HEK293T (cell line): ENCODE data around the gene MAZ.

Experiments used
- CTCF ChIA-PET: fragments of 350-600 bp; formaldehyde crosslinking; extraction: SDS; loops from one replicate; lab custom pipeline; 2021; ENCODE audit warnings: antibody characterized with exemption, inconsistent platforms; lab: Yijun Ruan, JAX
- POLR2A ChIA-PET: fragments of 350-600 bp; formaldehyde crosslinking; extraction: SDS; loops from one replicate; lab custom pipeline; 2020; ENCODE audit warnings: antibody characterized with exemption, inconsistent platforms; lab: Yijun Ruan, JAX
- DNase-seq: peaks from one replicate; pipeline ENCODE4 v3.0.0; 2012; ENCODE audit warnings: mixed read lengths; ENCODE audit errors: extremely low spot score
- ARNT ChIP-seq: fragments of 450-650 bp; IDR thresholded peaks from 2 replicates; pipeline ENCODE4 v1.6.1; 2017; ENCODE audit warnings: mild to moderate bottlenecking
- BHLHE40 ChIP-seq: fragments of 450-650 bp; IDR thresholded peaks from 2 replicates; pipeline ENCODE4 v1.6.1; 2016; ENCODE audit warnings: mild to moderate bottlenecking, moderate library complexity, borderline replicate concordance
- CTBP1 ChIP-seq: fragments of 450-650 bp; IDR thresholded peaks from 2 replicates; pipeline ENCODE4 v1.6.1; 2016; ENCODE audit warnings: borderline replicate concordance
- ELF4 ChIP-seq: fragments of 450-650 bp; IDR thresholded peaks from 2 replicates; pipeline ENCODE4 v1.6.1; 2017; ENCODE audit warnings: antibody characterized with exemption
- FOXA1 ChIP-seq: fragments of 450-650 bp; IDR thresholded peaks from 2 replicates; pipeline ENCODE4 v1.6.1; 2016; ENCODE audit warnings: mild to moderate bottlenecking
- FOXK2 ChIP-seq: fragments of 450-650 bp; IDR thresholded peaks from 2 replicates; pipeline ENCODE4 v1.6.1; 2016; ENCODE audit warnings: mild to moderate bottlenecking
- FOXM1 ChIP-seq: fragments of 450-650 bp; IDR thresholded peaks from 2 replicates; pipeline ENCODE4 v1.6.1; 2017; ENCODE audit warnings: mild to moderate bottlenecking, borderline replicate concordance
- HDGF ChIP-seq: fragments of 450-650 bp; IDR thresholded peaks from 2 replicates; pipeline ENCODE4 v1.6.1; 2017; ENCODE audit warnings: antibody characterized with exemption, borderline replicate concordance
- L3MBTL2 ChIP-seq: fragments of 450-650 bp; conservative IDR thresholded peaks from 2 replicates; pipeline ENCODE4 v1.6.1; 2016; ENCODE audit warnings: mild to moderate bottlenecking
- LEF1 ChIP-seq: fragments of 450-650 bp; IDR thresholded peaks from 2 replicates; pipeline ENCODE4 v1.6.1; 2017; ENCODE audit warnings: mild to moderate bottlenecking, borderline replicate concordance
- NFRKB ChIP-seq: fragments of 450-650 bp; IDR thresholded peaks from 2 replicates; pipeline ENCODE4 v1.6.1; 2016; ENCODE audit warnings: mild to moderate bottlenecking, moderate library complexity
- SP1 ChIP-seq: fragments of 450-650 bp; IDR thresholded peaks from 2 replicates; pipeline ENCODE4 v1.6.1; 2017
- SUZ12 ChIP-seq: fragments of 450-650 bp; IDR thresholded peaks from 2 replicates; pipeline ENCODE4 v1.6.1; 2016; ENCODE audit warnings: mild to moderate bottlenecking
- TARDBP ChIP-seq: fragments of 450-650 bp; IDR thresholded peaks from 2 replicates; pipeline ENCODE4 v1.6.1; 2016
- ZNF384 ChIP-seq: fragments of 450-650 bp; IDR thresholded peaks from 2 replicates; pipeline ENCODE4 v1.6.1; 2016
- TF ChIP-seq, protein P1 (sequence below): fragments of 450-650 bp; IDR thresholded peaks from 2 replicates; pipeline ENCODE4 v1.6.1; 2016

Gene MAZ

DNA sequence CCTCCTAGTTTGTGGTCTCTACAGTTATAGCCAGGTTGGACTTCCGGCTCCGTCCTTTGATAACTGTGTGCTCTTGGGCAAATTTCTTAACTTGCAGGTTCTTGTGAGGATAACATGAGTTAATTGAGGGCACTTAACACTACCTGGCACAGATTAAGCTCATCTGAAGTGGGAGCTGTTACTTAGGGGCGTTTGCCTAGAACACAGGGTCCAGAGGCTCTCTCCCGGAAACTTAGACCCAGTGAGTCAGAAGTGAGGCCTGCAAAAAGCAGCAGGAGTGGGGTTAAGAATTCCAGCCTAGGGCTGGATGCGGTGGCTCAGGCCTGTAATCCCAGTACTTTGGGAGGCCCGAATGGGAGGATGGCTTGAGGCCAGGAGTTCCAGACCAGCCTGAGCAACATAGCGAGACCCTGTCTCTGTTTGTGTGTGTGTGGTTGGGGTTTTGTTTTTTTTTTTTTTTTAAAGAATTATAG lies 15.3 kb downstream of the MAZ start:
- TF ChIP-seq HDGF (no peak), BHLHE40 (no peak), TARDBP (no peak), NFRKB (no peak), CTBP1 (no peak), FOXK2 (no peak), ELF4 (no peak), FOXA1 (no peak), SUZ12 (no peak), LEF1 (no peak), L3MBTL2 (no peak), FOXM1 (no peak), ARNT (no peak)
- TF ChIP-seq, protein P1, sequence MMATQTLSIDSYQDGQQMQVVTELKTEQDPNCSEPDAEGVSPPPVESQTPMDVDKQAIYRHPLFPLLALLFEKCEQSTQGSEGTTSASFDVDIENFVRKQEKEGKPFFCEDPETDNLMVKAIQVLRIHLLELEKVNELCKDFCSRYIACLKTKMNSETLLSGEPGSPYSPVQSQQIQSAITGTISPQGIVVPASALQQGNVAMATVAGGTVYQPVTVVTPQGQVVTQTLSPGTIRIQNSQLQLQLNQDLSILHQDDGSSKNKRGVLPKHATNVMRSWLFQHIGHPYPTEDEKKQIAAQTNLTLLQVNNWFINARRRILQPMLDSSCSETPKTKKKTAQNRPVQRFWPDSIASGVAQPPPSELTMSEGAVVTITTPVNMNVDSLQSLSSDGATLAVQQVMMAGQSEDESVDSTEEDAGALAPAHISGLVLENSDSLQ: no peak
- CTCF ChIA-PET: interaction anchor here (2.1 kb wide), 1 partner anchor 27 kb away, joined by 14 read pairs; no protein-coding TSS in a partner anchor
- POLR2A ChIA-PET: interaction anchor here (1.5 to 10.8 kb wide), 2 partner anchors 17 kb away, joined by 5 to 176 read pairs; partner anchors contain the start of gene MAZ
- DNase-seq: no peak

- CTCF ChIA-PET: interaction anchor here (6.6 kb wide), 1 partner anchor 24 kb away, joined by 53 read pairs; no protein-coding TSS in a partner anchor
- POLR2A ChIA-PET: interaction anchor here (1.1 to 3.1 kb wide), 3 partner anchors 8 to 18 kb away, joined by 3 to 16 read pairs (median 13); partner anchors contain the start of genes MAZ and PAGR1
- TF ChIP-seq, protein P1: no peak
- TF ChIP-seq ARNT: no peak
- no peak for DNase-seq
Measured at GRCh38 chr16:29824589-29825144, 18.3 kb downstream of the MAZ start.

- TF ChIP-seq SUZ12: no peak
- TF ChIP-seq SP1: no peak
- TF ChIP-seq ELF4: no peak
- no peak for TF ChIP-seq TARDBP
- TF ChIP-seq ZNF384: no peak
- CTCF ChIA-PET: interaction anchor here (0.5 to 6.6 kb wide), 2 partner anchors 23 to 304 kb away, joined by 3 to 53 read pairs; no protein-coding TSS in a partner anchor
- POLR2A ChIA-PET: interaction anchor here (0.7 to 3.1 kb wide), 8 partner anchors 8 to 148 kb away, joined by 3 to 16 read pairs (median 4); partner anchors contain the start of genes KCTD13, MAZ, PAGR1 and TAOK2
- DNase-seq: no peak
Measured at GRCh38 chr16:29825145-29826044, 19.1 kb downstream of the MAZ start.

GRCh38 chr16:29826342-29826695 lies 20.0 kb downstream of the MAZ start:
- TF ChIP-seq NFRKB (no peak), HDGF (no peak), L3MBTL2 (no peak), TARDBP (no peak), FOXM1 (no peak), FOXK2 (no peak), ZNF384 (no peak), BHLHE40 (no peak), FOXA1 (no peak), SP1 (no peak), ELF4 (no peak), SUZ12 (no peak), LEF1 (no peak), ARNT (no peak), CTBP1 (no peak)
- TF ChIP-seq, protein P1: no peak
- ChIA-PET POLR2A (interaction anchor here (1.0 to 3.1 kb wide), 7 partner anchors 9 to 147 kb away, joined by 3 to 16 read pairs (median 4); partner anchors contain the start of genes KCTD13, MAZ, PAGR1 and TAOK2), CTCF (interaction anchor here (0.5 to 6.6 kb wide), 2 partner anchors 22 to 303 kb away, joined by 3 to 53 read pairs; no protein-coding TSS in a partner anchor)
- DNase-seq: no peak

- DNase-seq: no peak
- ChIA-PET CTCF (no interaction called here), POLR2A (no interaction called here)
- no peak for TF ChIP-seq ELF4
- TF ChIP-seq LEF1: no peak
- TF ChIP-seq HDGF: no peak
- no peak for TF ChIP-seq L3MBTL2
- no peak for TF ChIP-seq FOXA1
- TF ChIP-seq SP1: no peak
- no peak for TF ChIP-seq FOXK2
- no peak for TF ChIP-seq CTBP1
Measured at GRCh38 chr16:29830774-29831173, 24.4 kb downstream of the MAZ start.

GRCh38 chr16:29831490-29831889 lies 25.2 kb downstream of the MAZ start:
- POLR2A ChIA-PET: no interaction called here
- CTCF ChIA-PET: no interaction called here
- TF ChIP-seq ELF4 (no peak), NFRKB (no peak)
- DNase-seq: no peak
